ENCODE results near the gene CEBPE.

CEBPE gene

GRCh38 chr14:23118506-23119362, at the start of gene CEBPE:
CEBPE (minus strand) TSS chr14:23119255; CDS start chr14:23119091, 164 bp downstream.
- DNase-seq, result no peak

- DNase-seq, result no peak
These were observed 49.2 kb upstream of the CEBPE start for GRCh38 chr14:23168246-23168645.

- no peak for DNase-seq
These were observed 48.2 kb upstream of the CEBPE start for GRCh38 chr14:23167116-23167847.

- DNase-seq, result no peak
These were observed 45.9 kb upstream of the CEBPE start for GRCh38 chr14:23164949-23165348.

- no peak for DNase-seq
These were observed 45.2 kb upstream of the CEBPE start for GRCh38 chr14:23164250-23164649.

GRCh38 chr14:23163830-23164229, 44.8 kb upstream of the CEBPE start:
- no peak for DNase-seq

GRCh38 chr14:23162800-23163199, 43.7 kb upstream of the CEBPE start:
- no peak for DNase-seq

GRCh38 chr14:23162005-23162404, 43.0 kb upstream of the CEBPE start:
- no peak for DNase-seq

- DNase-seq, result no peak
These were observed 42.0 kb upstream of the CEBPE start for GRCh38 chr14:23160924-23161522.

GRCh38 chr14:23159532-23159931, 40.5 kb upstream of the CEBPE start:
- DNase-seq, result no peak

GRCh38 chr14:23158779-23159178, 39.7 kb upstream of the CEBPE start:
- no peak for DNase-seq

- DNase-seq, result no peak
These were observed 36.0 kb upstream of the CEBPE start for GRCh38 chr14:23154964-23155587.

GRCh38 chr14:23153851-23154796, 35.1 kb upstream of the CEBPE start:
- DNase-seq, result no peak

- DNase-seq, result no peak
These were observed 32.3 kb upstream of the CEBPE start for GRCh38 chr14:23151342-23151741.

- DNase-seq, result no peak
These were observed 30.7 kb upstream of the CEBPE start for GRCh38 chr14:23149745-23150144.

- no peak for DNase-seq
These were observed 29.7 kb upstream of the CEBPE start for GRCh38 chr14:23148591-23149249.

GRCh38 chr14:23147676-23148075, 28.6 kb upstream of the CEBPE start:
- DNase-seq, result no peak

- DNase-seq, result no peak
These were observed 27.9 kb upstream of the CEBPE start for GRCh38 chr14:23146980-23147379.

- no peak for DNase-seq
These were observed 27.4 kb upstream of the CEBPE start for GRCh38 chr14:23146351-23146910.

GRCh38 chr14:23145794-23146350, 26.8 kb upstream of the CEBPE start:
- DNase-seq, result no peak

GRCh38 chr14:23143911-23144310, 24.9 kb upstream of the CEBPE start:
- no peak for DNase-seq

All from stimulated activated CD4-positive, alpha-beta T cell treated with anti-CD3 and anti-CD28 coated beads, Interleukin-4, amount 100 ng/mL, for 4 hours (primary cell).